Measurements from ENCODE around the gene GATD1.
"Not testable (repeated sequence)": the region's sequence is repeated elsewhere in the genome, so short reads cannot be mapped to it uniquely, and the experiment has no call there.

The GATD1 gene

DNA sequence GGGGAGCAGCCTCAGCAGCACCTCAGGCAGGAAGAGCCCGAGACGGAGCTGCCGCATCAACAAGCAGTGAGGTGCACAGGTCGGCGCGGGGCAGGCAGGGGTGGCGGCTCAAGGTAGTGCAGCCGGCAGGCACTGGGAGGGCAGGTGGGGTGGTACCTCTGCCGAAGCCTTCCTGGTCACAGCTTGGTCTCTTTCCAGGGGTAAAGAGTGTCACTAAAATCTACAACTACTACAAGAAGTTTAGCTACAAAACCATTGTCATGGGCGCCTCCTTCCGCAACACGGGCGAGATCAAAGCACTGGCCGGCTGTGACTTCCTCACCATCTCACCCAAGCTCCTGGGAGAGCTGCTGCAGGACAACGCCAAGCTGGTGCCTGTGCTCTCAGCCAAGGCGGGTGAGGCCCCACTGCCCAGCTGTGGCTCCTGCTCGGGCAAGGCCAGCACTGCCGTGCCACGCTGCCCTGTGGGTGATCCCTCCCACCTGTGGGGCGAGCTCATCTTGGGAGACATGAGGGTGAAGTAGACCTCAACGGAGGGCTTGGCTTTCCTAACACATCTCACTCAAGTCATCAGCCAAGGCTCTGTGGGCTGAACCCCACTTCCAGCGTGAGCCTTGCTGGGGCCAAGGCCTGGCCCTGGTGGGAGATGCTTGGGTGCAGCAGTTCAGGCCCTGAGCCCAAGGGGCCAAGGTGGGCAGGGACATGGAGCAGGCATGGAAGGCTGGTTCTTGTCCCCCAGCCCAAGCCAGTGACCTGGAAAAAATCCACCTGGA lies 13.6 kb downstream of the GATD1 start:
- no peak for DNase-seq (ENCODE audit: low read depth in 2 of 2)

DNA sequence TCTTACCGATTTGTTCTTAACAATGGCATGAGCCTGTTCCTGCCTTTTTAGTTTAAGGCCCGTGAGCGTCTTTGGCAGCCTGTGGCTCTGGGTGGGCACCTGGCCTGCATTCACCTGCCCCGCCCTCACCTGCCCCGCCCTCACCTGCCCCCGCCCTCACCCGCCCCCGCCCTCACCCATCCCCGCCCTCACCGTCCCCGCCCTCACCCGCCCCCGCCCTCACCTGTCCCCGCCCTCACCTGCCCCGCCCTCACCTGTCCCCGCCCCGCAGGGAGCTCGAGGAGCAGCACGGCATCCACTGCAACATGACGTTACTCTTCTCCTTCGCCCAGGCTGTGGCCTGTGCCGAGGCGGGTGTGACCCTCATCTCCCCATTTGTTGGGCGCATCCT lies 14.2 kb downstream of the GATD1 start:
- DNase-seq (ENCODE audit: low read depth in 2 of 2), result no peak

DNA sequence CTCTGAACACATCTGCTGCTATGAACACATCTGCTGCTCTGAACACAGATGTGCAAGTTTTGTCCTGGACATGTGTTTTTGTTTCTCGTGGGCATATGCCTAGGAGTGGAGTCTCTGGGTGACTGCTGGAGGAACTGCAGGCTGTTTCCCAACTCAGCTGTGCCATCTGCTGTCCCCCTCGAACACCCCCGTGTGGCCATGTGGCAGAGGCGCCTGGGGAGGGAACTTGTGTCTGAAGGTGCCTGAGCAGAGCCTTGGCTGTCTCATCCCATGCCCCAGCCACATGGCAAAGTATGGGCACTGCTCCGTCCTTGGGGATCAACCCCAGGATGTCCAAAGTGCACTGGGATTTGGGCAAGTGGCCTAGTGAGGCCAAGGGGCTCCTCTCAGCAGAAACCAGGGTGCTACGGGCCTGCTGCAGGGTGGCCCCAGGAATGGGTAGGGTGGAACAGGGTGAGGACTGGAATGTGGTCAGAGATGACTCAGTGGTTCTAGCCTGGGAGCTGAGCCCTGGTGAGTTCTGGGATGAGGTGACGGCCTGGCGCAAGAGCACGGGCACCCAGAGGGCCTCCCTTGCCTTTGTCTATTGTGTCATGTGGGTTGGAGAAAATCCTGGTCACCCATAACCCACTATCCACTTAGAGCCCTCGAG lies 14.7 kb downstream of the GATD1 start:
- DNase-seq (ENCODE audit: low read depth in 2 of 2), result no peak

- DNase-seq (ENCODE audit: low read depth in 2 of 2), result no peak
Observed at GRCh38 chr11:761526-762108, 15.7 kb downstream of the GATD1 start.

- no peak for DNase-seq (ENCODE audit: low read depth in 2 of 2)
Observed at GRCh38 chr11:760236-760635, 17.1 kb downstream of the GATD1 start.

DNA sequence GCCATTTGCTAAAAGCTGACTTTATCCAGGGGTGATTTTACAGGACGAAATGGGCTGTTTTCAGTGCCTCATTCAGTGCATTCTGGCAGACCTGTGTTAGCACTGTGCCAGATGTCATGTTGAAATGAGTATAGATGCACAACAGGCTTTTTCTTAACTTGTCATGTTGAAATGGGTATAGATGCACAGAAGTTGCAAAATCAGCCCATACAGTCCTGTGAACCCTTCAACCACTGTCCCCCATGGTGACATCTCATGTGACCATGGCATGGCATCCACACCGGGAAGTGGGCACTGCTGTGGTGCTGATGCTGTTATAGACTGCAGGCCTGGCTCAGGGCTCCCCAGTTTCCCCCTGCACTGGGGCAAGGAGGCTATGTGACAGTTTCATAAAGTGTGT lies 27.6 kb downstream of the GATD1 start:
- DNase-seq (ENCODE audit: low read depth in 2 of 2), result no peak

GRCh38 chr11:748007-748359 lies 29.3 kb downstream of the GATD1 start:
- DNase-seq (ENCODE audit: low read depth in 2 of 2), result no peak

- DNase-seq (ENCODE audit: low read depth in 2 of 2), result peak; percentile 57 to 62
Observed at GRCh38 chr11:747158-748006, 29.9 kb downstream of the GATD1 start, which contains the start of gene TALDO1. TALDO1 (plus strand) TSS chr11:747464; CDS start chr11:747482, 18 bp downstream.

- no peak for DNase-seq (ENCODE audit: low read depth in 2 of 2)
Observed at GRCh38 chr11:746289-747157, 30.8 kb downstream of the GATD1 start.

DNA sequence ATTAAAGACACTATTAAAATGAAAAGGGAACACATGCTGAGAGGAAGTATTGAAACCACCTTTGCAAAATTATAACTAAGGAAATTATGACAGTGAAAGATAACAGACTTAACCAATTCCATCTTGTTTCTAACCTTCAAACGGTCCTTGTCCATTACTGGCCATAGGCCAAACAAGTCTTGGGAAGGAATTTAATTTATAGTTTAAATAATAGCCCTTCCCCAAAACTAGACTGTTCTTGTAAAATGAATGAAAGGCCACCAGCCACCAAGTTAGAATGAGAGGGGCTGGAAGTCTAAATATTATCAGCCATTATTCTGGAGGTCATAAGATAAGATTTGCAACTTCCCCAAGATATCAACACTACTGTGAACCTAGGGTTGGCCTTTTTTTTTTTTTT lies 31.9 kb downstream of the GATD1 start:
- DNase-seq (ENCODE audit: low read depth in 2 of 2), result no peak

DNA sequence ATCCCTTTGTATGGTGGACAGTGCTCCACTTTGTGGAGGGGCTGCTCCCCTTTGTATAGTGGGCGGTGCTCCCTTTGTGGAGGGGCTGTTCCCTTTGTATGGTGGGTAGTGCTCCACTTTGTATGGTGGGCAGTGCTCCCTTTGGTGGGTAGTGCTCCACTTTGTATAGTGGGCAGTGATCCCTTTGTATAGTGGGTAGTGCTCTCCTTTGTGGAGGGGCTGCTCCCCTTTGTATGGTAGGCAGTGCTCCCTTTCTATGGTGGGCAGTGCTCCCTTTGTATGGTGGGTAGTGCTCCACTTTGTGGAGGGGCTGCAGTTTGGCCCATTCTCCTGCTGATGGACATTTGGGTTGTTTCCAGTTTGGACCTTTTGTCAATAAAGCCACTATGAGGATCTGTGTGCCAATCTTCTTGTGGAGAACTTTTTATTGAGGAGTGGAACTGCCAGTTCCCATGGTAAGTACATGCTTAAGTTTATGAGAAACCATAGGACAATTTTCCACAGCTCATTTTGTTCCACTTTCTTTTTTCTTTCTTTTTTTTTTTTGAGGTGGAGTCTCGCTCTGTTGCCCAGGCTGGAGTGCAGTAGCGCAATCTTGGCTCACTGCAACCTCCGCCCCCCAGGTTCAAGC lies 34.6 kb downstream of the GATD1 start:
- DNase-seq (ENCODE audit: low read depth in 2 of 2), result no peak

DNA sequence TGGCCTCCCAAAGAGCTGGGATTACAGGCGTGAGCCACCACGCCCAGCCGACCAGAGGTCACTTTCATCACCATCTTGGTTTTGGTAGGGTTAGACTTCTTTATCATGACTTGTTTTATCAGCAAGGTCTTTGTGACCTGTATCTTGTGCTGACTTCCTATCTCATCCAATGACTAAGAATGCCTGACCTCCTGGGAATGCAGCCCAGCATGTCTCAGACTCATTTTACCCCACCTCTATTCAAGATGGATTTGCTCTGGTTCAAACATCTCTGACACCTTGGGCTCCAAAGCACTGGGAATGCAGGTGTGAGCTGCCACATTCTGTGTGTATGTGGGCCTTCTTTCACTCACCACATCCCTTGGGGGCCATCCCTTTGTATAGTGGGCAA lies 35.1 kb downstream of the GATD1 start:
- no peak for DNase-seq (ENCODE audit: low read depth in 2 of 2)

DNA sequence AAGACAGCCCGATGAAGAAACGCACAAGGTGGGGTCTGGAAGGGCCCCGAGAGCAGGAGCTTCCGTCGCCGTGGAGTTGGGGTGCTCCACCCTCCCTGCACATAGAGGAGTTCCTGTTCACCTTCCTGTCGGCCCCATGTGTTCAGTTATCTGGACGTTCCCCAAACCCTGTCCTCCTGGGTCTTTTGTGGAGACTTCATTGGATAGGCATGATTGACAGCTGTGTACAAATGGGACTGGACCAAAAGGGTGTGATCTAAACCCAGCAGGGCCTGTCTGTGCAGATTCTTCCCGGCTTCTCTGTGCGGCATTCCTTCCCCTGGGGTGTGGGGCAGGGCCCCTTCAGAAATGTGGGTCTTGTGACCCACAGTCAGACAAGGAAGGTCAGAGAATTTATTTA lies 39.4 kb downstream of the GATD1 start:
- not testable (repeated sequence) for DNase-seq (ENCODE audit: low read depth in 2 of 2)

GRCh38 chr11:737366-737765 lies 39.9 kb downstream of the GATD1 start:
- no peak for DNase-seq (ENCODE audit: low read depth in 2 of 2)

DNA sequence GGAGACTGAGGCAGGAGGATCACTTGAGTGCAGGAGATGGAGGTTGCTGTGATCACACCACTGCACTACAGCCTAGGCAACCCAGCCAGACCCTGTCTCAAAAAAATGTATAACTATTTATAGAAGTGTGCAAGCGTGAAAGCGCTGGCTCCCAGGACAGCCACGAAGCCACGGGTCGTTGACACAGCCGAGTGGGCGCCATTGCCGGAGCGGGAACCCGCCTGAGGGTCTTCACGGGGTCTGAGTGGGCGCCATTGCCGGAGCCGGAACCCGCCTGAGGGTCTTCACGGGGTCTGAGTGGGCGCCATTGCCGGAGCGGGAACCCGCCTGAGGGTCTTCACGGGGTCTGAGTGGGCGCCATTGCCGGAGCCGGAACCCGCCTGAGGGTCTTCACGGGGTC lies 42.7 kb downstream of the GATD1 start:
- DNase-seq (ENCODE audit: low read depth in 2 of 2), result not testable (repeated sequence)

GRCh38 chr11:733072-733471 lies 44.2 kb downstream of the GATD1 start:
- no peak for DNase-seq (ENCODE audit: low read depth in 2 of 2)

GRCh38 chr11:729492-730074 lies 47.7 kb downstream of the GATD1 start:
- DNase-seq (ENCODE audit: low read depth in 2 of 2), result no peak

GRCh38 chr11:728901-729491 lies 48.3 kb downstream of the GATD1 start:
- no peak for DNase-seq (ENCODE audit: low read depth in 2 of 2)

DNA sequence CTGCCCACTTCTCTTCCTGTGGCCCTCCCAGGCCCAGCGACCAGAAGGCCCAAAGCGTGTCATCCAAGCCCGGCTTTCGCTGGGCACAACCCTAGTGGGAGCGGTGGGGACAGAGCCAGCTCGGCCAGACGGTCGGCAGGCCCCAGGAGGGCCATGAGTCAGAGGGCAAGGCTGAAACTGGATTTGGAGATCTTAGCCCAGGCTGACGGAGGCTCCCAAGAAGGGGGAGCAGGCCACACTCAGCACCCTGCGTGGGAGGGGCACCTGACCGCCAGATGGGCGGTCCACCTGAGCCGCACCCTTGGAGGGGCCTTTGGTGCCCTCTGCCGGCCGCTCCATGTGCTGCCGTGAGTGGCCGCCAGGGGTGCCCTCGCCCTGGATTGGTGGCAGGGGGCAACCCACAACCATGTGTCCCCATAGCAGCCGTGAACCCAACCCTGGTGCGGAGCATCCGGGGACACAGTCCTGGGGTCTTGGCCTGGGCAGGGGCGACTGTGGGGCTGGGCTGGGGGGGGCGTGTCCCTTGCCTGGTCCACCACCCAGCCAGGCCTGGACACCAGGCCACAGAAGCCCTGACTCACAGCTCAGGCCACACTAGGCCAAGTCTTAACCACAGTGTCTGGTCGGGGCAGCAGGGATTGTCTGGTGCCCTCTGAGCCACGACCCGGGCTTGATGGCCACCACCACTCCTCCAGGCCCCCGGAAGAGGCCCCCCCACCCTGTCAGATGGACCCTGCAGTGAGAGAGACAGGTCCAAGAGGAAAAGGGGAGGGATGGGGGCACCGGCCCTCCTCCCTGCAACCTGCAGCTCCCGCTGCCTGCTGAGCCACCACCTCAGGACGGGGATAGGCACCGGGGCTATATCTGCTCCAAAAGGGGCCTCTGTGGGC lies 49.2 kb downstream of the GATD1 start:
- peak; percentile 61 to 67 for DNase-seq (ENCODE audit: low read depth in 2 of 2)

Measured in stimulated activated CD8-positive, alpha-beta memory T cell treated with anti-CD3 and anti-CD28 coated beads, Interleukin-7, amount 100 ng/mL, for 1 hour (primary cell).